ENCODE measurements around the gene ITGA2B. TPM values are rescaled to one million over a fixed set of nuclear protein-coding genes. Genes with fewer than 3 reads are reported as not detected.

ITGA2B gene
- total RNA-seq, result 54.5 TPM

- Histone ChIP-seq H3K9me3 (ENCODE audit: low read depth, low read length) (no peaks in the 10 kb centered on the region), H3K27me3 (ENCODE audit: insufficient read depth, low read length) (peaks cover 14% of the 10 kb centered on the region), H3K4me3 (ENCODE audit: low read length) (no peak within 1 kb of the TSS), H3K4me1 (ENCODE audit: insufficient read depth, low read length) (peaks cover 25% of the 10 kb centered on the region)
Observed at GRCh38 chr17:44389281-44389680, at the start of gene ITGA2B. Gene ITGA2B (minus strand): TSS chr17:44389649. CDS start chr17:44389473, 176 bp downstream.

DNA sequence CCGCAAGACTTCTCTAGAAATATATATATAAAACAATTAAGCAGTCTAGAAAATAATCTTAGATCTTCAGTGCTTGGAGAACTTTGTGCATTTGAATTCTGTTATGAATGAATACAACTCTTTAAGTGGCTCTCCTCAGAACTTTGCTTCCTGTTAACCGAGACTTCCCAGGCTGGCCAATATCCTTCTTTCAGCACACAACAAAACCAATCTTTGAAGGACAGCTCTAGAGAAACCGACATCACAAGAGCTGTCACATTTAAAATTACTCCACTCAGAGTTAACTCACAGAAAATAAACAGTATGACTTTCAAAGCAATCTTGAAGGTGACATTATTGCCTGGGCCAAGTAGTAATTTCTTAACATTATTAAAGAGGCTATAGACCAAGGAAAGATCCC lies 49.7 kb upstream of the ITGA2B start:
- no peaks in the 10 kb centered on the region for H3K27me3 ChIP-seq (ENCODE audit: insufficient read depth, low read length)
- H3K4me1 ChIP-seq (ENCODE audit: insufficient read depth, low read length), result no peaks in the 10 kb centered on the region
- no peak overlapping the region for H3K4me3 ChIP-seq (ENCODE audit: low read length)
- H3K9me3 ChIP-seq (ENCODE audit: low read depth, low read length), result no peaks in the 10 kb centered on the region

- H3K9me3 ChIP-seq (ENCODE audit: low read depth, low read length), result no peaks in the 10 kb centered on the region
- H3K27me3 ChIP-seq (ENCODE audit: insufficient read depth, low read length), result no peaks in the 10 kb centered on the region
- no peak overlapping the region for H3K4me3 ChIP-seq (ENCODE audit: low read length)
- no peaks in the 10 kb centered on the region for H3K4me1 ChIP-seq (ENCODE audit: insufficient read depth, low read length)
Observed at GRCh38 chr17:44438636-44439035, 49.2 kb upstream of the ITGA2B start.

DNA sequence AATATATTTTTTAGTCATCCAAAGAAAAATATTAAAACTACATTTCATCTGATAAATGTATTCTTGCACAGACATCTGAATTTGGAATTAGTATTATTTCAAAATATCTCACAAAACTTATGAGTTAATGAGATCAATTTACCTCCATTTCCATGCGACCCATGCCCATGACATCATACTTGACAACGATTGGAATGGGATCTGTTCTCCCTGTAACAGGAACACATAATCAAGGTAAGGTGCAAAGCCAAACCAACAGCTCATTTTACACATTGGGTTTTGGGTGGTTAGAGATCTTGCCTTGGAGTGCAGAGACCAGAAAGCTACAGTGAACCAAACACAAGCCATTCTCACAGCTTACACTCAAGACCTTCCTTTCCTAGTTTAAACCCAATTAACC lies 46.9 kb upstream of the ITGA2B start:
- no peak overlapping the region for H3K4me3 ChIP-seq (ENCODE audit: low read length)
- no peaks in the 10 kb centered on the region for H3K4me1 ChIP-seq (ENCODE audit: insufficient read depth, low read length)
- H3K27me3 ChIP-seq (ENCODE audit: insufficient read depth, low read length), result no peaks in the 10 kb centered on the region
- no peaks in the 10 kb centered on the region for H3K9me3 ChIP-seq (ENCODE audit: low read depth, low read length)

- no peaks in the 10 kb centered on the region for H3K27me3 ChIP-seq (ENCODE audit: insufficient read depth, low read length)
- no peaks in the 10 kb centered on the region for H3K4me1 ChIP-seq (ENCODE audit: insufficient read depth, low read length)
- H3K4me3 ChIP-seq (ENCODE audit: low read length), result no peak overlapping the region
- no peaks in the 10 kb centered on the region for H3K9me3 ChIP-seq (ENCODE audit: low read depth, low read length)
Observed at GRCh38 chr17:44432254-44433157, 43.1 kb upstream of the ITGA2B start.

- Histone ChIP-seq H3K9me3 (ENCODE audit: low read depth, low read length) (no peaks in the 10 kb centered on the region), H3K4me1 (ENCODE audit: insufficient read depth, low read length) (no peaks in the 10 kb centered on the region), H3K27me3 (ENCODE audit: insufficient read depth, low read length) (no peaks in the 10 kb centered on the region), H3K4me3 (ENCODE audit: low read length) (no peak overlapping the region)
Observed at GRCh38 chr17:44424828-44425461, 35.5 kb upstream of the ITGA2B start.

- no peaks in the 10 kb centered on the region for H3K27me3 ChIP-seq (ENCODE audit: insufficient read depth, low read length)
- H3K9me3 ChIP-seq (ENCODE audit: low read depth, low read length), result no peaks in the 10 kb centered on the region
- no peaks in the 10 kb centered on the region for H3K4me1 ChIP-seq (ENCODE audit: insufficient read depth, low read length)
- no peak overlapping the region for H3K4me3 ChIP-seq (ENCODE audit: low read length)
Observed at GRCh38 chr17:44417553-44417952, 28.1 kb upstream of the ITGA2B start.

- Histone ChIP-seq H3K27me3 (ENCODE audit: insufficient read depth, low read length) (no peaks in the 10 kb centered on the region), H3K4me3 (ENCODE audit: low read length) (no peak overlapping the region), H3K4me1 (ENCODE audit: insufficient read depth, low read length) (no peaks in the 10 kb centered on the region), H3K9me3 (ENCODE audit: low read depth, low read length) (no peaks in the 10 kb centered on the region)
Observed at GRCh38 chr17:44416558-44417289, 27.3 kb upstream of the ITGA2B start.

DNA sequence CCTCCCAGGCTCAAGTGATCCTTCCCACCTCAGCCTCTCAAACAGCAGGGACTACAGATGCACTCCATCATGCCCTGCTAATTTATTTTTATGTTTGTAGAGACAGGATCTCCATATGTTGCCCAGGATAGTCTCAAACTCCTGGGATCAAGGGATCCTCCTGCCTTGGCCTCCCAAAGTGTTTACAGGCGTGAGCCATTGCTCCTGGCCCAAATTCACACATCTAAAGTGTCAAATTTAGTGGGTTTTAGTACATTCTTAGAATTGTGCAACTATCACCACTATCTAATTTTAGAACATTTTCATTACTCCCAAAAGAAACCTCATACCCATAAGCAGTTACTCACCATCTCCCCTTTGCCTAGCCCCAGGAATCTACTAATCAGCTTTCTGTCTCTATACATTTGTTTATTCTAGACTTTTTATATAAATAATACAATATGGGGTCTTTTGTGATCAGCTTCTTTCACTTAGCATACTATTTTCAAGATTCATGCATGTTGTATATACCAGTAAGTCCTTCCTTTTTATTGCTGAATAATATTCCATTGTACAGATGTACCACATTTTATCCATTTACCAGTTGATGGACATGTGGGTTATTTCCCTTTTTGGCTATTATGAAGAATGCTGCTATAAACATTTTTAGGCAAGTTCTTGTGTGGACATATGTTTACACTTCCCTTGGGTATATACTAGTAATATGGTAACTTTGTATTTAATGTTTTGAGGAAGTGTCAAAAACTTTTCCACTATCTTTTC lies 25.1 kb upstream of the ITGA2B start:
- no peaks in the 10 kb centered on the region for H3K9me3 ChIP-seq (ENCODE audit: low read depth, low read length)
- H3K4me1 ChIP-seq (ENCODE audit: insufficient read depth, low read length), result no peaks in the 10 kb centered on the region
- H3K27me3 ChIP-seq (ENCODE audit: insufficient read depth, low read length), result no peaks in the 10 kb centered on the region
- no peak overlapping the region for H3K4me3 ChIP-seq (ENCODE audit: low read length)

- no peak overlapping the region for H3K4me3 ChIP-seq (ENCODE audit: low read length)
- H3K9me3 ChIP-seq (ENCODE audit: low read depth, low read length), result no peaks in the 10 kb centered on the region
- no peaks in the 10 kb centered on the region for H3K4me1 ChIP-seq (ENCODE audit: insufficient read depth, low read length)
- H3K27me3 ChIP-seq (ENCODE audit: insufficient read depth, low read length), result no peaks in the 10 kb centered on the region
Observed at GRCh38 chr17:44409309-44410028, 20.0 kb upstream of the ITGA2B start.

DNA sequence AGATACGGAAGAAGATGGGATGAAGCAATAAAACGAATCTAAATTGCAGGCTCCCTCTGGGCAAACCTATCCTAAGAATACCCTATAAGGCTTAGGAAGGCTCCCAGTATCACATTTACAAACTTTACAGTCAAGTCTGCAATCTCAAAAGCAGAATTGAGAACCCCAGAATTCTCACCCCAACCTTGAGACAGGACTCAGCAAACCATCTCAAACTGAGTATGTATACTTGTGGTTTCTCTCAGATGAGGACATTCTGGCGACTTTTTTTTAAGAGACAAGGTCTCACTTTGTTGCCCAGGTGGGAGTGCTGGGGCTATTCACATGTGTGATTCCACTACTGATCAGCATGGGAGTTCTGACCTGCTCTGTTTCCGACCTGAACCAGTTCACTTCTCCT lies 19.3 kb upstream of the ITGA2B start:
- H3K9me3 ChIP-seq (ENCODE audit: low read depth, low read length), result no peaks in the 10 kb centered on the region
- no peaks in the 10 kb centered on the region for H3K27me3 ChIP-seq (ENCODE audit: insufficient read depth, low read length)
- no peak overlapping the region for H3K4me3 ChIP-seq (ENCODE audit: low read length)
- no peaks in the 10 kb centered on the region for H3K4me1 ChIP-seq (ENCODE audit: insufficient read depth, low read length)

DNA sequence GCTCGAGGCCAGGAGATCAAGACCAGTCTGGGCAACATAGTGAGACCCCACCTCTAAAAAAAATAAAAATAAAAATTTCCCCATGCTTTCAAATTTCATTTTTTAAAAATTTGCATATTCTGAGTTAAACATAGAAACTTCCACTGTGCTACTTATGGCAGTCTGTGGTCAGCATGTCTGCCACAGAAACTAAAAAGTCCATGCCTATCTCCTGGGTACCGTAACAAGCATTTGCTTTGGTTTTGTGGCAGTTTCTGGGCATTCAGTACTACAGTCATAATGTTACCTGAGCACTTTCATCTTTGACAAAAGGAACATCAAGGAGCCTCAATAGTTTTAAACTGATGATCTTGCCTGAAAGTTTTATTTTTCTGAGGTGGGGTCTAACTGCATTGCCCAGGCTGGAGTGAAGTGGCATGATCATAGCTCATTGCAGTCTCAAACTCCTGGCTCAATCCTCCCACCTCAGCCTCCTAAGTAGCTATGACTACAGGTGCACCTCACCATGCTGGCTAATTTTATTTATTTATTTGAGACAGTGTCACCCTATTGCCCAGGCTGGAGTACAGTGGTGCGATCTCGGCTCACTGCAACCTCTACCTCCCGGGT lies 13.2 kb upstream of the ITGA2B start:
- Histone ChIP-seq H3K9me3 (ENCODE audit: low read depth, low read length) (no peaks in the 10 kb centered on the region), H3K27me3 (ENCODE audit: insufficient read depth, low read length) (no peaks in the 10 kb centered on the region), H3K4me3 (ENCODE audit: low read length) (no peak overlapping the region), H3K4me1 (ENCODE audit: insufficient read depth, low read length) (no peaks in the 10 kb centered on the region)

- Histone ChIP-seq H3K27me3 (ENCODE audit: insufficient read depth, low read length) (no peaks in the 10 kb centered on the region), H3K4me3 (ENCODE audit: low read length) (no peak overlapping the region), H3K9me3 (ENCODE audit: low read depth, low read length) (no peaks in the 10 kb centered on the region), H3K4me1 (ENCODE audit: insufficient read depth, low read length) (no peaks in the 10 kb centered on the region)
Observed at GRCh38 chr17:44400226-44400847, 10.9 kb upstream of the ITGA2B start.
